Panc1 (cell line): ENCODE data around the gene MED23.

Source experiments
- POLR2AphosphoS5 ChIP-seq: IDR thresholded peaks from 2 replicates; pipeline ENCODE4 v1.6.1; 2012; ENCODE audit warnings: mild to moderate bottlenecking, low read depth, low read length, moderate library complexity
- SIN3A ChIP-seq: IDR thresholded peaks from 2 replicates; pipeline ENCODE4 v1.6.1; 2012; ENCODE audit warnings: low read depth, mild to moderate bottlenecking, low read length, moderate library complexity, borderline replicate concordance; ENCODE audit not compliant: insufficient read depth
- TF ChIP-seq, protein P1 (sequence below), 2 experiments: IDR thresholded peaks; 2 replicates each; pipeline ENCODE4 v1.6.1; 2011 to 2012; ENCODE audit warnings: low read depth in 2 of 2, control low read depth in 1 of 2, low read length in 1 of 2, mild to moderate bottlenecking in 1 of 2, moderate library complexity in 1 of 2; ENCODE audit not compliant: insufficient read depth in 1 of 2

DNA sequence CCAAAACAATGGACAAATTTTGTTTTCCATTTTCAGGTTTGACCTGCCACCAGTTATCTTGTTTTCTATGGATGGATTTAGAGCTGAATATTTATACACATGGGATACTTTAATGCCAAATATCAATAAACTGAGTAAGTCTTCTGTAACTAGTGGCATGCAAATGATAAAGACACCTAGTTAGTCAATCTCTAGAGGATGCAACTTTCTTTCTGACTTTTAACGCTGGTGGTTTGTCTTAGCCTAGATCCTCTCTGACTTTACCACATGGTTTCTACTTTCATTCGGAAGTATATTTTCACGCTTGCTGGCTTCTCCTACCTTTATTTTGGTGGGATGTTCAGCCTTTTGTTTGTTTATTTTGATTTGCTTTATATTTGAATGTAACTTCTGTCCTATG is 30.2 kb upstream of the MED23 start:
- TF ChIP-seq, protein P1, sequence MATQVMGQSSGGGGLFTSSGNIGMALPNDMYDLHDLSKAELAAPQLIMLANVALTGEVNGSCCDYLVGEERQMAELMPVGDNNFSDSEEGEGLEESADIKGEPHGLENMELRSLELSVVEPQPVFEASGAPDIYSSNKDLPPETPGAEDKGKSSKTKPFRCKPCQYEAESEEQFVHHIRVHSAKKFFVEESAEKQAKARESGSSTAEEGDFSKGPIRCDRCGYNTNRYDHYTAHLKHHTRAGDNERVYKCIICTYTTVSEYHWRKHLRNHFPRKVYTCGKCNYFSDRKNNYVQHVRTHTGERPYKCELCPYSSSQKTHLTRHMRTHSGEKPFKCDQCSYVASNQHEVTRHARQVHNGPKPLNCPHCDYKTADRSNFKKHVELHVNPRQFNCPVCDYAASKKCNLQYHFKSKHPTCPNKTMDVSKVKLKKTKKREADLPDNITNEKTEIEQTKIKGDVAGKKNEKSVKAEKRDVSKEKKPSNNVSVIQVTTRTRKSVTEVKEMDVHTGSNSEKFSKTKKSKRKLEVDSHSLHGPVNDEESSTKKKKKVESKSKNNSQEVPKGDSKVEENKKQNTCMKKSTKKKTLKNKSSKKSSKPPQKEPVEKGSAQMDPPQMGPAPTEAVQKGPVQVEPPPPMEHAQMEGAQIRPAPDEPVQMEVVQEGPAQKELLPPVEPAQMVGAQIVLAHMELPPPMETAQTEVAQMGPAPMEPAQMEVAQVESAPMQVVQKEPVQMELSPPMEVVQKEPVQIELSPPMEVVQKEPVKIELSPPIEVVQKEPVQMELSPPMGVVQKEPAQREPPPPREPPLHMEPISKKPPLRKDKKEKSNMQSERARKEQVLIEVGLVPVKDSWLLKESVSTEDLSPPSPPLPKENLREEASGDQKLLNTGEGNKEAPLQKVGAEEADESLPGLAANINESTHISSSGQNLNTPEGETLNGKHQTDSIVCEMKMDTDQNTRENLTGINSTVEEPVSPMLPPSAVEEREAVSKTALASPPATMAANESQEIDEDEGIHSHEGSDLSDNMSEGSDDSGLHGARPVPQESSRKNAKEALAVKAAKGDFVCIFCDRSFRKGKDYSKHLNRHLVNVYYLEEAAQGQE (IDR thresholded peaks at IDR 0.05; ENCODE audit: insufficient read depth in 1 of 2, low read depth in 2 of 2, low read length in 1 of 2), result no peak
- TF ChIP-seq POLR2AphosphoS5 (no peak), SIN3A (no peak)
